Glutamatergic neuron (in vitro differentiated cells): Measurements from ENCODE around the gene PBX2. TPM values are rescaled to one million over a fixed set of nuclear protein-coding genes. Genes with fewer than 3 reads are reported as not detected.

Source experiments
- DNase-seq: peaks from one replicate; pipeline ENCODE4 v3.0.0; 2022
- H3K27ac Mint-ChIP-seq: one replicate; pipeline ENCODE4 v1.8.0; 2020; ENCODE audit warnings: mild to moderate bottlenecking, mixed read lengths, inconsistent platforms; ENCODE audit not compliant: unreplicated experiment
- H3K27me3 Mint-ChIP-seq: one replicate; pipeline ENCODE4 v1.8.0; 2020; ENCODE audit warnings: mild to moderate bottlenecking, moderate library complexity, mixed read lengths, inconsistent platforms; ENCODE audit not compliant: unreplicated experiment
- H3K36me3 Mint-ChIP-seq: one replicate; pipeline ENCODE4 v1.8.0; 2020; ENCODE audit warnings: mild to moderate bottlenecking, mixed read lengths, inconsistent platforms; ENCODE audit not compliant: unreplicated experiment
- H3K4me1 Mint-ChIP-seq: one replicate; pipeline ENCODE4 v1.8.0; 2020; ENCODE audit warnings: mild to moderate bottlenecking, low read depth, mixed read lengths, inconsistent platforms; ENCODE audit not compliant: unreplicated experiment
- H3K4me3 Mint-ChIP-seq: one replicate; pipeline ENCODE4 v1.8.0; 2020; ENCODE audit warnings: mild to moderate bottlenecking, mixed read lengths, inconsistent platforms; ENCODE audit not compliant: unreplicated experiment
- H3K9me3 Mint-ChIP-seq: one replicate; pipeline ENCODE4 v1.8.0; 2020; ENCODE audit warnings: mild to moderate bottlenecking, moderate library complexity, mixed read lengths, inconsistent platforms; ENCODE audit not compliant: unreplicated experiment
- total RNA-seq: library from RNA; stranded (reverse); fragmentation: NEBNext Ultra II Directional; extraction: Animal tissue kit (Norgen Biotek cat#: 25700); gene quantifications from one replicate; pipeline ENCODE4 v1.2.1, GENCODE V29; 2021; ENCODE audit not compliant: unreplicated experiment
- TF ChIP-seq, protein P1 (sequence below): fragments of 200-600 bp; sonication (generic); IDR thresholded peaks from one replicate; pipeline ENCODE4 v1.5.0; 2021; ENCODE audit not compliant: partially characterized antibody, unreplicated experiment

Gene PBX2
- total RNA-seq, 1 donor from 2014 or later = 105 TPM

DNA sequence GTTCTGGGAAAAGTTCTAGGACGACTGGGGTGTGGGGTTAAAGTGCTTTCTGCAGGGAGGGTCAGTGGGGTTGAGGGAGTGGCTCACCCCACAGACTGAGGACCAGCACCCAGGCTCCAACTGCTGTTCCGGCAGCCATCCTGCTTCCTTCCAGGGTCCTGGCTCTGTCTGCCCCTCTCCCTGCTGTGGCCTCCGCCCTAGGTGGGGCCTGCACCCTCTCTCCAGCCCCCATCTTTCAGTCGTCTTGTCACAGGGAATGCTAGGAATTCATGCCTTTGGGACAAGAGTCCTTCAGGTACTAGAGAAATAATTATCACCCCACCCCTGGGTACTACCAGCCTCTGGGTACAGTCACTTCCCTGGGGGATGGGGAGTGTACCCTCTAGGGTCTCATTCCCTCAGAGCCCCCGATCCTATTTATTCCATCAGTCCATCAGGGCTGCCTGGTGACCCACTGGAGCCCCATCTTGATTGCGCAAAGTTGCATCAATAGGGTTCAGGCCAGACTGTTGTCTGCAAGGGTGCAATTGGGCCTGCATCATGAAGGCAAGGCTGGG, 5.8 kb downstream of the PBX2 start, which contains the start of gene AGER:
AGER (minus strand) TSS at position 170 of the 557 bp plus-strand sequence; CDS start at position 139, 31 bp downstream.
- peaks cover 6% of the 10 kb centered on the region for H3K9me3 Mint-ChIP-seq
- H3K27me3 Mint-ChIP-seq = peaks cover 7% of the 10 kb centered on the region
- TF ChIP-seq, protein P1, sequence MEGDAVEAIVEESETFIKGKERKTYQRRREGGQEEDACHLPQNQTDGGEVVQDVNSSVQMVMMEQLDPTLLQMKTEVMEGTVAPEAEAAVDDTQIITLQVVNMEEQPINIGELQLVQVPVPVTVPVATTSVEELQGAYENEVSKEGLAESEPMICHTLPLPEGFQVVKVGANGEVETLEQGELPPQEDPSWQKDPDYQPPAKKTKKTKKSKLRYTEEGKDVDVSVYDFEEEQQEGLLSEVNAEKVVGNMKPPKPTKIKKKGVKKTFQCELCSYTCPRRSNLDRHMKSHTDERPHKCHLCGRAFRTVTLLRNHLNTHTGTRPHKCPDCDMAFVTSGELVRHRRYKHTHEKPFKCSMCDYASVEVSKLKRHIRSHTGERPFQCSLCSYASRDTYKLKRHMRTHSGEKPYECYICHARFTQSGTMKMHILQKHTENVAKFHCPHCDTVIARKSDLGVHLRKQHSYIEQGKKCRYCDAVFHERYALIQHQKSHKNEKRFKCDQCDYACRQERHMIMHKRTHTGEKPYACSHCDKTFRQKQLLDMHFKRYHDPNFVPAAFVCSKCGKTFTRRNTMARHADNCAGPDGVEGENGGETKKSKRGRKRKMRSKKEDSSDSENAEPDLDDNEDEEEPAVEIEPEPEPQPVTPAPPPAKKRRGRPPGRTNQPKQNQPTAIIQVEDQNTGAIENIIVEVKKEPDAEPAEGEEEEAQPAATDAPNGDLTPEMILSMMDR = no peak
- H3K27ac Mint-ChIP-seq = no peak within 1 kb of the TSS
- peaks cover 27% of the 10 kb centered on the region for H3K4me1 Mint-ChIP-seq
- no peak for DNase-seq
- H3K36me3 Mint-ChIP-seq = peaks cover 1% of the 10 kb centered on the region
- no peak within 1 kb of the TSS for H3K4me3 Mint-ChIP-seq

GRCh38 chr6:32183483-32184083, 6.4 kb downstream of the PBX2 start:
- Mint-ChIP-seq H3K27ac (no peak overlapping the region), H3K27me3 (peaks cover 11% of the 10 kb centered on the region), H3K4me1 (peaks cover 27% of the 10 kb centered on the region)

GRCh38 chr6:32183030-32183429, 7.0 kb downstream of the PBX2 start:
- no peak for DNase-seq
- Mint-ChIP-seq H3K9me3 (peaks cover 7% of the 10 kb centered on the region), H3K27ac (no peak overlapping the region), H3K36me3 (peaks cover 5% of the 10 kb centered on the region), H3K27me3 (peaks cover 15% of the 10 kb centered on the region), H3K4me3 (no peak overlapping the region), H3K4me1 (peaks cover 27% of the 10 kb centered on the region)
- TF ChIP-seq, protein P1 = no peak

More at GRCh38 chr6:32183483-32184083, 6.4 kb downstream of the PBX2 start:
- H3K4me3 Mint-ChIP-seq = no peak overlapping the region
- H3K9me3 Mint-ChIP-seq = peaks cover 7% of the 10 kb centered on the region
- H3K36me3 Mint-ChIP-seq = peaks cover 5% of the 10 kb centered on the region
- TF ChIP-seq, protein P1 = no peak
- no peak for DNase-seq

DNA sequence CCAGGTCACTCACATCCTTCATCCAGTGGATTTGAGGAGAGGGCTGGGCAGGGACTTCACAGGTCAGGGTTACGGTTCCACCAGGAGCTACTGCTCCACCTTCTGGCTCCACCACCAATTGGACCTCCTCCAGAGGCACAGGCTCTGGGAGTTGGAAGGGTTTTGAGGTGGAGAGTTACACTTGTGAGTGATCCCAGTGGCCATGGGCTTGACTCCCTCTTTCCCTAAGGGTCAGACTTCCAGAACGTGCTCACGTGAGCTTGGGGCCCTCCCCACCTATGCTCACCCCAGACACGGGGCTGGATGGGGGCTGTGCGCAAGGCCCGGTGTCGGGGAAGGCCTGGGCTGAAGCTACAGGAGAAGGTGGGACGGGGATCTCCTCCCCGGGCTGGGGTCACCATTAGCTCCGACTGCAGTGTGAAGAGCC, 7.4 kb downstream of the PBX2 start:
- Mint-ChIP-seq H3K27ac (no peak overlapping the region), H3K4me3 (no peak overlapping the region), H3K4me1 (peaks cover 27% of the 10 kb centered on the region), H3K9me3 (peaks cover 10% of the 10 kb centered on the region), H3K36me3 (peaks cover 5% of the 10 kb centered on the region), H3K27me3 (peaks cover 19% of the 10 kb centered on the region)
- TF ChIP-seq, protein P1 = no peak
- DNase-seq = no peak

GRCh38 chr6:32181915-32182529, 8.0 kb downstream of the PBX2 start:
- H3K27ac Mint-ChIP-seq = no peak overlapping the region
- H3K9me3 Mint-ChIP-seq = peaks cover 13% of the 10 kb centered on the region
- H3K4me3 Mint-ChIP-seq = no peak overlapping the region
- H3K36me3 Mint-ChIP-seq = peaks cover 5% of the 10 kb centered on the region
- TF ChIP-seq, protein P1 = no peak
- H3K27me3 Mint-ChIP-seq = peaks cover 18% of the 10 kb centered on the region
- DNase-seq = no peak
- H3K4me1 Mint-ChIP-seq = peaks cover 25% of the 10 kb centered on the region
